Retinal pigment epithelial cell (primary cell): ENCODE measurements around the gene MCM9.

ENCODE experiments used
- DNase-seq: peaks from one replicate; pipeline ENCODE4 v3.0.0-alpha.2; 2010; ENCODE audit warnings: low read depth
- H3K4me3 ChIP-seq: 2 replicates; pipeline ENCODE4 v1.5.1; 2011; ENCODE audit warnings: mild to moderate bottlenecking, low read length, control low read depth, moderate library complexity
- CTCF ChIP-seq: conservative IDR thresholded peaks from 2 replicates; pipeline ENCODE4 v1.5.1; 2011; ENCODE audit warnings: low read depth, low read length, control low read depth, inconsistent platforms

The MCM9 gene

GRCh38 chr6:118890997-118891790 is 43.8 kb downstream of the MCM9 start:
- no peak for DNase-seq

GRCh38 chr6:118889163-118889562 is 45.8 kb downstream of the MCM9 start:
- no peak for TF ChIP-seq CTCF
- no peak overlapping the region for H3K4me3 ChIP-seq
- DNase-seq, result no peak

More at GRCh38 chr6:118890997-118891790, 43.8 kb downstream of the MCM9 start:
- no peak overlapping the region for H3K4me3 ChIP-seq
- no peak for TF ChIP-seq CTCF

GRCh38 chr6:118886641-118887040 is 48.3 kb downstream of the MCM9 start:
- DNase-seq, result no peak
- H3K4me3 ChIP-seq, result no peak overlapping the region
- TF ChIP-seq CTCF, result no peak

GRCh38 chr6:118882314-118882905 is 52.5 kb downstream of the MCM9 start:
- no peak overlapping the region for H3K4me3 ChIP-seq
- no peak for DNase-seq
- TF ChIP-seq CTCF, result no peak

- no peak for TF ChIP-seq CTCF
- H3K4me3 ChIP-seq, result no peak overlapping the region
- no peak for DNase-seq
Observed at GRCh38 chr6:118881440-118882313, 53.3 kb downstream of the MCM9 start.

GRCh38 chr6:118877806-118878205 is 57.2 kb downstream of the MCM9 start:
- no peak for DNase-seq
- H3K4me3 ChIP-seq, result no peak overlapping the region
- TF ChIP-seq CTCF, result no peak
